Neural progenitor cell (in vitro differentiated cells): Measurements from ENCODE around the gene SIGLEC10.

Experiments used
- CTCF ChIP-seq: fragments of 200-600 bp; sonication (generic); IDR thresholded peaks from 2 replicates; pipeline ENCODE4 v1.5.1; 2017; ENCODE audit warnings: antibody characterized with exemption, mild to moderate bottlenecking
- EZH2 ChIP-seq: fragments of 200-600 bp; sonication (generic); IDR thresholded peaks from 2 replicates; pipeline ENCODE4 v1.6.1; 2017; ENCODE audit warnings: antibody characterized with exemption, mild to moderate bottlenecking, moderate library complexity
- EZH2phosphoT487 ChIP-seq: fragments of 200-600 bp; sonication (generic); IDR thresholded peaks from 2 replicates; pipeline ENCODE4 v1.6.1; 2017; ENCODE audit warnings: antibody characterized with exemption

DNA sequence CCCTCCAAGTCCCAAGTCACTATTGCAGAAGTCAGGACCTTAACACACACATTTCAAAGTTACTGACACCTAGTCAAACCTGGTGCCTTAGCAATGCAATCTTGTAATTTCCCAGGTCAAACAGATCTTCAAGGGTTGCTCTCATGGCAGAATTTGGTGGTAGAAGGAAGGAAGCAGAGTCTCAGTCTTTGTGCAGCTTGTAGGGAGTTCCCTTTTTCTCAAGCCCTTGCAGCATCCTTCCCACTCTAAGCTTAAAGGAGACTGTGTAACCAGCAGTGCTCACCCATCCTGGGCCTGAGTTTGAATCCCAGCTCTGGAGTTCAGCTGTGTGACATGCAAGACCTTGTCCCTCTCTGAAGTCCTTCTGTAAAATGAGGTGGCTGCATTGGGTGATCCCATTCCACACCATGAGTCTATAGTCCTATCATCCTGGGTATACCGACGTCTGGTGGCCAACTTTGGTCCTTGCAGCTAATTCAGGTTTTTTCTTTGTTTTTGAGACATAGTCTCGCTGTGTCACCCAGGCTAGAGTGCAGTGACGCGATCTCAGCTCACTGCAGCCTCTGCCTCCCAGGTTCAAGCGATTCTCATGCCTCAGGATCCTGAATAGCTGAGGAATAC, 9.8 kb downstream of the SIGLEC10 start:
- peak; percentile 63 for TF ChIP-seq CTCF
- TF ChIP-seq EZH2, result no peak
- TF ChIP-seq EZH2phosphoT487, result no peak
